ENCODE measurements around the gene ANXA5.

ANXA5 gene

GRCh38 chr4:121674696-121675095, 22.1 kb downstream of the ANXA5 start:
- Histone ChIP-seq H3K27me3 (ENCODE audit: insufficient read depth, poor library complexity, severe bottlenecking) (no peaks in the 10 kb centered on the region), H3K4me3 (replicated peaks; ENCODE audit: insufficient read depth, low read length) (no peak overlapping the region), H3K27ac (replicated peaks) (no peak overlapping the region)
- no peak for DNase-seq (ENCODE audit: low read depth in 1 of 2, low spot score in 1 of 2)
- no peak for TF ChIP-seq GABPA (IDR thresholded peaks at IDR 0.05; ENCODE audit: low read depth)
- TF ChIP-seq SPI1 (IDR thresholded peaks at IDR 0.05; ENCODE audit: borderline replicate concordance, low read depth) = no peak
- TF ChIP-seq POLR2AphosphoS5 (IDR thresholded peaks at IDR 0.05; ENCODE audit: low read depth) = no peak
- no peak for TF ChIP-seq CTCF (IDR thresholded peaks at IDR 0.05; ENCODE audit: insufficient read depth, low read length)
- no peak for TF ChIP-seq REST (IDR thresholded peaks at IDR 0.05; ENCODE audit: insufficient replicate concordance, low read depth)

GRCh38 chr4:121674191-121674590, 22.6 kb downstream of the ANXA5 start:
- no peak overlapping the region for H3K4me3 ChIP-seq (replicated peaks; ENCODE audit: insufficient read depth, low read length)
- TF ChIP-seq REST (IDR thresholded peaks at IDR 0.05; ENCODE audit: insufficient replicate concordance, low read depth) (no peak), CTCF (IDR thresholded peaks at IDR 0.05; ENCODE audit: insufficient read depth, low read length) (no peak), SPI1 (IDR thresholded peaks at IDR 0.05; ENCODE audit: borderline replicate concordance, low read depth) (no peak), POLR2AphosphoS5 (IDR thresholded peaks at IDR 0.05; ENCODE audit: low read depth) (no peak), GABPA (IDR thresholded peaks at IDR 0.05; ENCODE audit: low read depth) (no peak)
- H3K27me3 ChIP-seq (ENCODE audit: insufficient read depth, poor library complexity, severe bottlenecking) = no peaks in the 10 kb centered on the region
- no peak for DNase-seq (ENCODE audit: low read depth in 1 of 2, low spot score in 1 of 2)
- H3K27ac ChIP-seq (replicated peaks) = no peak overlapping the region

- no peaks in the 10 kb centered on the region for H3K27me3 ChIP-seq (ENCODE audit: insufficient read depth, poor library complexity, severe bottlenecking)
- no peak overlapping the region for H3K4me3 ChIP-seq (replicated peaks; ENCODE audit: insufficient read depth, low read length)
- H3K27ac ChIP-seq (replicated peaks) = no peak overlapping the region
- no peak for TF ChIP-seq GABPA (IDR thresholded peaks at IDR 0.05; ENCODE audit: low read depth)
- TF ChIP-seq SPI1 (IDR thresholded peaks at IDR 0.05; ENCODE audit: borderline replicate concordance, low read depth) = no peak
- TF ChIP-seq REST (IDR thresholded peaks at IDR 0.05; ENCODE audit: insufficient replicate concordance, low read depth) = no peak
- no peak for TF ChIP-seq CTCF (IDR thresholded peaks at IDR 0.05; ENCODE audit: insufficient read depth, low read length)
- TF ChIP-seq POLR2AphosphoS5 (IDR thresholded peaks at IDR 0.05; ENCODE audit: low read depth) = no peak
- DNase-seq (ENCODE audit: low read depth in 1 of 2, low spot score in 1 of 2) = no peak
These were observed 27.6 kb downstream of the ANXA5 start for GRCh38 chr4:121669163-121669550.
